ENCODE data around the gene UBE2J2. TPM values are rescaled to one million over a fixed set of nuclear protein-coding genes. Genes with fewer than 3 reads are reported as not detected.

UBE2J2 gene
- total and polyA plus RNA-seq, 2 of the 13 experiments (the other 11 are each of a cell fraction or from before 2014, with no cell fraction given) = 25.4 to 29.4 TPM

- TF ChIP-seq ZNF609 (CRISPR knock-in tag; IDR thresholded peaks at IDR 0.05; ENCODE audit: borderline replicate concordance) = no peak
- no peak for TF ChIP-seq KIAA2018 (CRISPR knock-in tag; IDR thresholded peaks at IDR 0.05; ENCODE audit: borderline replicate concordance)
These were observed 46.9 kb downstream of the UBE2J2 start (continued) for GRCh38 chr1:1226566-1227362.

All from HepG2 (cell line).